OCI-LY7 (cell line): Measurements from ENCODE around the gene ABHD12B. TPM values are rescaled to one million over a fixed set of nuclear protein-coding genes. Genes with fewer than 3 reads are reported as not detected.
A peak's percentile ranks its signal among the peaks of the same experiment; 100 is the strongest.

Experiments
- BruUV-seq: library from RNA; stranded (reverse); fragments of 400-500 nt; replicated peaks from 2 replicates; lab custom pipeline; 2021; lab: Mats Ljungman, UMichigan
- CTCF ChIA-PET: fragments of 300-600 bp; sonication (Branson Sonifier 250); formaldehyde crosslinking; loops from one replicate; lab custom pipeline; 2022; ENCODE audit warnings: antibody characterized with exemption; ENCODE audit not compliant: unreplicated experiment; lab: Charles Lee
- POLR2A ChIA-PET: fragments of 300-600 bp; sonication (Branson Sonifier 250); formaldehyde crosslinking; loops from one replicate; lab custom pipeline; 2022; ENCODE audit warnings: antibody characterized with exemption; lab: Charles Lee
- DNase-seq: peaks from one replicate; pipeline ENCODE4 v3.0.0-alpha.2; 2015; ENCODE audit warnings: low spot score
- H2AFZ ChIP-seq: fragments of 200-600 bp; sonication (generic), shearing (Covaris generic); 2 replicates; pipeline ENCODE4 v1.6.1; 2014; ENCODE audit warnings: mild to moderate bottlenecking, antibody characterized with exemption, low read length, moderate library complexity
- H3K27ac ChIP-seq: fragments of 200-600 bp; sonication (generic); 2 replicates; pipeline ENCODE4 v1.5.1; 2014; ENCODE audit warnings: mixed run types, low read depth, mild to moderate bottlenecking, moderate library complexity, low read length, inconsistent platforms; ENCODE audit not compliant: poor library complexity, severe bottlenecking
- H3K36me3 ChIP-seq: fragments of 200-600 bp; sonication (generic); 2 replicates; pipeline ENCODE4 v1.6.1; 2014; ENCODE audit warnings: mild to moderate bottlenecking, antibody characterized with exemption, low read length, moderate library complexity, mixed read lengths; ENCODE audit not compliant: insufficient read depth
- H3K4me1 ChIP-seq: fragments of 200-600 bp; sonication (generic); 2 replicates; pipeline ENCODE4 v1.5.1; 2014; ENCODE audit warnings: mild to moderate bottlenecking, low read length; ENCODE audit not compliant: insufficient read depth, poor library complexity, severe bottlenecking
- H3K4me2 ChIP-seq: fragments of 200-600 bp; sonication (generic); 2 replicates; pipeline ENCODE4 v1.6.1; 2014; ENCODE audit warnings: mild to moderate bottlenecking, low read length
- H3K4me3 ChIP-seq: fragments of 200-600 bp; sonication (generic); 2 replicates; pipeline ENCODE4 v1.5.1; 2014; ENCODE audit warnings: mild to moderate bottlenecking, low read depth, low read length; ENCODE audit not compliant: poor library complexity, severe bottlenecking
- H3K79me2 ChIP-seq: fragments of 200-600 bp; sonication (generic); 2 replicates; pipeline ENCODE4 v1.6.1; 2016; ENCODE audit warnings: low read depth, mild to moderate bottlenecking, low read length, moderate library complexity, mixed read lengths; ENCODE audit not compliant: insufficient read depth
- H3K9me2 ChIP-seq: fragments of 200-600 bp; sonication (generic); 2 replicates; pipeline ENCODE4 v1.6.1; 2016; ENCODE audit warnings: mild to moderate bottlenecking, low read length, mixed read lengths; ENCODE audit not compliant: insufficient read depth
- H3K9me3 ChIP-seq: fragments of 200-600 bp; sonication (generic); 2 replicates; pipeline ENCODE4 v1.6.1; 2014; ENCODE audit warnings: mild to moderate bottlenecking, mixed run types, low read length, mixed read lengths
- H4K20me1 ChIP-seq: fragments of 200-600 bp; sonication (generic); 2 replicates; pipeline ENCODE4 v1.6.1; 2014; ENCODE audit warnings: mild to moderate bottlenecking, antibody characterized with exemption, low read length, moderate library complexity, mixed read lengths; ENCODE audit not compliant: insufficient read depth
- EZH2phosphoT487 ChIP-seq: fragments of 200-600 bp; sonication (generic); IDR thresholded peaks from 2 replicates; pipeline ENCODE4 v1.6.1; 2018; ENCODE audit warnings: low read depth, borderline replicate concordance, mild to moderate bottlenecking, mixed run types, antibody characterized with exemption, low read length, moderate library complexity, mixed read lengths
- intact Hi-C: fragments of 100-400 bp; cut with micrococcal nuclease; formaldehyde crosslinking; loops from one replicate; pipeline ENCODE4 v1.10.0; 2022; ENCODE audit not compliant: unreplicated experiment
- total RNA-seq, 2 experiments: library from RNA; depleted of rRNA in 1 of 2; stranded (reverse); fragments of >200 nt in 1 of 2; shearing (Covaris generic) in 1 of 2; gene quantifications; 2 replicates each; pipeline ENCODE4 v1.2.3, GENCODE V29; 2014 to 2022
- TF ChIP-seq, protein P1 (sequence below): fragments of 200-600 bp; sonication (generic); conservative IDR thresholded peaks from 2 replicates; pipeline ENCODE4 v1.5.1; 2014; ENCODE audit warnings: mild to moderate bottlenecking, antibody characterized with exemption, low read length, moderate library complexity, mixed read lengths

The ABHD12B gene
- total RNA-seq, 2 experiments from 2014 or later = 6.8 to 9.0 TPM

DNA sequence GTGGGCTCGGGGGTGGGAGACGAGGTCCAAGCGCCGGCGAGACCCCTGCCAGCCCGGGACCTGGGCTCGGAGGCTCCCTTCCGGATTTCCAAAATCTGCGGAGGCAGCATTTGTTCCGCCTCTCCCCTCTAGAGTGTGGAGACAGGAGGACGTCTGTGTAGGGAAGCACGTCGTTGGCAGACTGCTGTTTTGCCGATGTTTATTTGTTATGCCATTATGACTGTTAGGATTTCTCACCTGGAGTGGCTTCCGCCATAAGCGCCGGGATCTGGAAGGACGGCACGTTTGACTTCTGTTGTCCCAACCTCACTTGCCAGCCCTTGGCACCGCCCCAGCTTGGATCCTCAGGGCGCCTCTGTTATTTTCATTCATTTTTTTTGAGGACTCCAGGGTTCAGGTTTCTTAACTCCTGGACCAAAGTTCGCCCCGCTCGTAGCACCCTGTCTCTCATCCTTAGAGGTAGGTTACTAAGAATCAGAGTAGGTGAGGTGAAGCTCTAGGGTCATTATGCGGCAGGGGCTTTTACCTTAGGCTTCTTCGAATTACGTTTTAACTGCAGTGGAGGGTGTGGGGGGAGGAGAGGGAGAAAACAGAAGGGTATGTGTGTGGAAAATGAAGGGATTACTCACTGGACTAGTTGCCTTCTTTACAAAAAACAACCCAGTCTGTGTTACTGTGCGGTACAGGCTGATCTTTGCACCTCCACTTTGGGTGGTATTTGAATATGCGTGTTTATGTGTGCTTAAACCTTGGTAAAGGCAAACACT is 73.0 kb downstream of the ABHD12B start:
- H3K9me3 ChIP-seq = no peaks in the 10 kb centered on the region
- no TSS peak for BruUV-seq
- H3K4me3 ChIP-seq = peak overlapping the region; percentile 68
- no peak overlapping the region for H3K27ac ChIP-seq
- H3K36me3 ChIP-seq = no peaks in the 10 kb centered on the region
- no peaks in the 10 kb centered on the region for H4K20me1 ChIP-seq
- peak overlapping the region; percentile 59 for H3K4me2 ChIP-seq
- no peak for DNase-seq
- TF ChIP-seq, protein P1, sequence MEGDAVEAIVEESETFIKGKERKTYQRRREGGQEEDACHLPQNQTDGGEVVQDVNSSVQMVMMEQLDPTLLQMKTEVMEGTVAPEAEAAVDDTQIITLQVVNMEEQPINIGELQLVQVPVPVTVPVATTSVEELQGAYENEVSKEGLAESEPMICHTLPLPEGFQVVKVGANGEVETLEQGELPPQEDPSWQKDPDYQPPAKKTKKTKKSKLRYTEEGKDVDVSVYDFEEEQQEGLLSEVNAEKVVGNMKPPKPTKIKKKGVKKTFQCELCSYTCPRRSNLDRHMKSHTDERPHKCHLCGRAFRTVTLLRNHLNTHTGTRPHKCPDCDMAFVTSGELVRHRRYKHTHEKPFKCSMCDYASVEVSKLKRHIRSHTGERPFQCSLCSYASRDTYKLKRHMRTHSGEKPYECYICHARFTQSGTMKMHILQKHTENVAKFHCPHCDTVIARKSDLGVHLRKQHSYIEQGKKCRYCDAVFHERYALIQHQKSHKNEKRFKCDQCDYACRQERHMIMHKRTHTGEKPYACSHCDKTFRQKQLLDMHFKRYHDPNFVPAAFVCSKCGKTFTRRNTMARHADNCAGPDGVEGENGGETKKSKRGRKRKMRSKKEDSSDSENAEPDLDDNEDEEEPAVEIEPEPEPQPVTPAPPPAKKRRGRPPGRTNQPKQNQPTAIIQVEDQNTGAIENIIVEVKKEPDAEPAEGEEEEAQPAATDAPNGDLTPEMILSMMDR = no peak
- TF ChIP-seq EZH2phosphoT487 = no peak
- H3K79me2 ChIP-seq = no peaks in the 10 kb centered on the region
- intact Hi-C loops = no loop called here
- peaks cover 9% of the 10 kb centered on the region for H3K4me1 ChIP-seq
- POLR2A ChIA-PET = no interaction called here
- peak overlapping the region; percentile 73; the same call in 1 of the 2 replicates for H2AFZ ChIP-seq
- H3K9me2 ChIP-seq = no peaks in the 10 kb centered on the region
- CTCF ChIA-PET = interaction anchor here (0.7 kb wide), 1 partner anchor 159 kb away, joined by 3 read pairs; no protein-coding TSS in a partner anchor

DNA sequence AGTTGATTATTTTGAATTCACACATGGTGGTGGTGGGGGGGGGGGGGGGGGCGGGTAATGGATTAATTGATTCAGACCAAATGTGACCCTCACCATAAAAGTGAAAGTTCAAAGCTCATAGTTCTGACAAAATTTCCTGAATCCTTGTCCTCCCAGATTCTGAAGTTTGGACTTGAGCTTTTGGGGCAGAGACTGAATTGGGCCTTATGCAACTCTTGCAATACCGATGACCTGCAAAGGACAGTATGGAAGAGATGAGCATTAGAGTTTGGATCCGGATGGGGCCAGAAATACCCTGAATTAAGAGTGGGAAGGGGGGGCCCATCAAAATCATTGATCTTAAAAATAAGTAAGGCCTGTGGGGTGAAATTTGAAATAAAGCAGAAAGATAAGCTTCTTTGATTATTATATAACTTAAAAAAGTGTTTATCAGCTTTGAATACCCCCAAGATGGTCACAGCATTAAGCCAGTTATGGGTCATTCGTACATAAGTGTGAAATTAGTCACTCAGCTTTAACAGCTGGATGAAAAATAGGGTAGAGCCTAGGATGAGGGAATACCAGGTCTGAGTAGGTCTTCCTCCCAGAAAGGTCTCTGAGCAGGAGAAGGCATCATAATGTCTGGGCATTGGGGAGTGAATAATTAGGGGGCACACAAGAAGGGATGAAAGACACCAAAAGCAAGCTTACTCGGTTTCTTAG is 74.5 kb downstream of the ABHD12B start:
- Histone ChIP-seq H3K79me2 (no peaks in the 10 kb centered on the region), H3K27ac (no peak overlapping the region), H3K36me3 (no peaks in the 10 kb centered on the region), H3K4me1 (peaks cover 9% of the 10 kb centered on the region), H4K20me1 (no peaks in the 10 kb centered on the region), H3K4me2 (no peak overlapping the region), H3K9me2 (no peaks in the 10 kb centered on the region), H3K9me3 (no peaks in the 10 kb centered on the region), H3K4me3 (no peak overlapping the region), H2AFZ (no peak overlapping the region)
- intact Hi-C loops = no loop called here
- no peak for DNase-seq
- BruUV-seq = no TSS peak
- no peak for TF ChIP-seq EZH2phosphoT487
- TF ChIP-seq, protein P1 = no peak
- ChIA-PET CTCF (no interaction called here), POLR2A (interaction anchor here (0.7 kb wide), 1 partner anchor 21 kb away, joined by 3 read pairs; no protein-coding TSS in a partner anchor)
